22Rv1 (cell line): ENCODE data around the gene PRSS8.

ENCODE experiments used
- H3K27ac ChIP-seq: fragments of 450-650 bp; 2 replicates; pipeline ENCODE4 v1.5.1; 2017
- ZFX ChIP-seq: fragments of 450-650 bp; IDR thresholded peaks from 2 replicates; pipeline ENCODE4 v1.6.1; 2017; ENCODE audit warnings: antibody characterized with exemption, borderline replicate concordance
- TF ChIP-seq, protein P1 (sequence below): fragments of 450-650 bp; IDR thresholded peaks from 2 replicates; pipeline ENCODE4 v1.5.1; 2017; ENCODE audit warnings: mild to moderate bottlenecking

PRSS8 gene

DNA sequence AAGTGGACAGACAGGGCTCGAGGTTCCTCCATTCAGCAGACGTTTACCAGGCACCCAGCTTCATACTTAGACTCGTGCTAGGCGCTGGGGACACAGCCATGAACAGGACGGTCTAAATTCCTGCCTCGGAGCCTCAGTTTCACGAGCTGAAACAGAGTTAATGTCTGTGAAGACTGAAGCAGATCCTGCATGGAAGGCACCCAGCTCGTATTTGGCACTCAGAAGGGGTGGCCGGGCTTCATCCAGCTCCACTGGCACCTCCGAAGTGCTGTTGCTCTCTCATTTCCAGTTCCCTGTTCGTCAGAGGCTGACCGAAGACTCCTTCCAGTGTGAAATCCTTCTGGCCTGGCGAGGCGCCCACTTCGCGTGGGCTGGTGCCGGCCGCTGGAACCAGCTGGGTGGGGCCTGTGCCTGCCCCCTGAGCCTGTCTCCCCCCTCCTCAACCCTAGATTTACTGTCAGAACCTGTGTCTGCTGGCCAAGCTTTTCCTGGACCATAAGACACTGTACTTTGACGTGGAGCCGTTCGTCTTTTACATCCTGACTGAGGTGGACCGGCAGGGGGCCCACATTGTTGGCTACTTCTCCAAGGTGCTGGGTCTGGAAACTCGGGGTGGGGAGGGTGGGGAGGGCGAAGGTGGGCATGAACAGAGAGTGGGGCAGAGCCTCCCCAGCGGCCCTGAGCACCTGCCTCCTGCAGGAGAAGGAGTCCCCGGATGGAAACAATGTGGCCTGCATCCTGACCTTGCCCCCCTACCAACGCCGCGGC lies 5.8 kb downstream of the PRSS8 start:
- TF ChIP-seq, protein P1, sequence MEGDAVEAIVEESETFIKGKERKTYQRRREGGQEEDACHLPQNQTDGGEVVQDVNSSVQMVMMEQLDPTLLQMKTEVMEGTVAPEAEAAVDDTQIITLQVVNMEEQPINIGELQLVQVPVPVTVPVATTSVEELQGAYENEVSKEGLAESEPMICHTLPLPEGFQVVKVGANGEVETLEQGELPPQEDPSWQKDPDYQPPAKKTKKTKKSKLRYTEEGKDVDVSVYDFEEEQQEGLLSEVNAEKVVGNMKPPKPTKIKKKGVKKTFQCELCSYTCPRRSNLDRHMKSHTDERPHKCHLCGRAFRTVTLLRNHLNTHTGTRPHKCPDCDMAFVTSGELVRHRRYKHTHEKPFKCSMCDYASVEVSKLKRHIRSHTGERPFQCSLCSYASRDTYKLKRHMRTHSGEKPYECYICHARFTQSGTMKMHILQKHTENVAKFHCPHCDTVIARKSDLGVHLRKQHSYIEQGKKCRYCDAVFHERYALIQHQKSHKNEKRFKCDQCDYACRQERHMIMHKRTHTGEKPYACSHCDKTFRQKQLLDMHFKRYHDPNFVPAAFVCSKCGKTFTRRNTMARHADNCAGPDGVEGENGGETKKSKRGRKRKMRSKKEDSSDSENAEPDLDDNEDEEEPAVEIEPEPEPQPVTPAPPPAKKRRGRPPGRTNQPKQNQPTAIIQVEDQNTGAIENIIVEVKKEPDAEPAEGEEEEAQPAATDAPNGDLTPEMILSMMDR = no peak
- TF ChIP-seq ZFX = no peak
- peak overlapping the region; percentile 72 for H3K27ac ChIP-seq

- peak overlapping the region; percentile 72 for H3K27ac ChIP-seq
Measured at GRCh38 chr16:31128711-31129567, 6.6 kb downstream of the PRSS8 start.

GRCh38 chr16:31127182-31127581 lies 8.3 kb downstream of the PRSS8 start:
- no peak for TF ChIP-seq ZFX
- TF ChIP-seq, protein P1 = no peak
- H3K27ac ChIP-seq = no peak overlapping the region

More at GRCh38 chr16:31128711-31129567, 6.6 kb downstream of the PRSS8 start:
- TF ChIP-seq, protein P1 = no peak
- TF ChIP-seq ZFX = no peak

GRCh38 chr16:31125844-31126243 lies 9.7 kb downstream of the PRSS8 start:
- no peak for TF ChIP-seq ZFX
- TF ChIP-seq, protein P1 = no peak
- H3K27ac ChIP-seq = no peak overlapping the region

DNA sequence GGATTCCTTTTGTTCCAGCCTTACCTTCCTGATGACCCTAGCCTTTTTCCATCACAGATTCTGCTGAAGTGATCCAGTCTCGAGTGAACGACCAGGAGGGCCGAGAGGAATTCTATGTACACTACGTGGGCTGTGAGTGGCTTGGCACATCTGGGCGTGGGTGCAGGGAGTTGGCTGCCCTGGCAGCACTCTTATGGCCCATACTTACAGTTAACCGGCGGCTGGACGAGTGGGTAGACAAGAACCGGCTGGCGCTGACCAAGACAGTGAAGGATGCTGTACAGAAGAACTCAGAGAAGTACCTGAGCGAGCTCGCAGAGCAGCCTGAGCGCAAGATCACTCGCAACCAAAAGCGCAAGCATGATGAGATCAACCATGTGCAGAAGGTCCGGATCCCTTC lies 15.4 kb downstream of the PRSS8 start:
- H3K27ac ChIP-seq = no peak overlapping the region
- TF ChIP-seq, protein P1 = no peak
- TF ChIP-seq ZFX = no peak

DNA sequence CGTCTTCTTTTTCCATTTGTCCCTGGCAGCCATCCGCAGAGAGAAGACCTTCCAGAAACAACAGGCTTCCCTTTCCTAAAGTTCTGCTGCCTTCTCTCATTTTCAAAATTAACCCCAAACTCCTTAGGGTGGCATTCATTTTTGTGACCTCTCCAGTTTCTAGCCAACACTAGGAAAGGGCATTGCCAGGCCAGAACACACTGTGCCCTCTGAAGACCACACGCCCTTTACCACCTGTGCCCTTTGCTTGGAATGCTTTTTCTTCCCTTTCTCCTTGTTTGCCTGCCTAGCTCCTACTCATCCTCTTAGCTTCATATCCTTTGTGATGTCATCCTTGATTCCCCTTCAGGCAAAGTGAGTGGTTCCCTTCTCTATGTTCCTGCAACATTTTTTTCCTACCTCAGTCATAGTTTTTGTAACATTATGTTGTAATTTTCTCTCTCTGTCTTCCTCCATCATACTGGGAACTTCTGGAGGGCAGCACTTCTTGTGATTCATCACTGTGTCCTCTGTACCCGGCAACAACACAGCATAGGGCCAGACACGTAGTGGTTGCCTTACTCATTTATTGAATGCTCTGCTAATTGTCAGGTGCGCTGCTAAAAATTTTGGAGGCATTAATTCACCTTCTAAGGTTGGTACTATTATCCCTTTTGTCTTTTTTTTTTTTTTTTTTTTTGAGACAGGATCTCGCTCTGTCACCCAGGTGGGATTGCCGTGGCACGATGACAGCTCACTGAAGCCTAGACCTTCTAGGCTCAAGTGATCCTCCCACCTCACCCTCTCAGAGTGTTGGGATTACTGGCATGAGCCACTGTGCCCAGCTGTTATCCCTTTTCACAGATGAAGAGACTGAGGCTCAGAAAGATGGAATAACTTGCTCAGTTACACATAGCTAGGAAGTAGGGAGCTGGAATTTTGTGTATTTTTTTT lies 17.0 kb downstream of the PRSS8 start:
- TF ChIP-seq ZFX = no peak
- TF ChIP-seq, protein P1 = no peak
- peak overlapping the region; percentile 88 for H3K27ac ChIP-seq
